Kidney (tissue), 14 donors: ENCODE measurements around the gene SDK1. TPM values are rescaled to one million over a fixed set of nuclear protein-coding genes. Genes with fewer than 3 reads are reported as not detected.

Experiments used
- DNase-seq, 5 donors: peaks; one replicate each; pipeline ENCODE4 v3.0.0-alpha.2; 2013 to 2020
- FAIRE-seq: peaks from 2 replicates; lab custom pipeline; 2012; peaks lifted over from hg19 to GRCh38; lab: Jason Lieb, UNC
- H3K27ac ChIP-seq, 2 donors: one replicate each; pipeline ENCODE4 v1.7.0; 2013; ENCODE audit warnings: low read depth in 2 of 2, low read length in 2 of 2, inconsistent platforms in 1 of 2
- H3K27me3 ChIP-seq: one replicate; pipeline ENCODE4 v1.7.1; 2013; ENCODE audit warnings: low read length, inconsistent platforms; ENCODE audit not compliant: control insufficient read depth, insufficient read depth
- H3K36me3 ChIP-seq, 3 donors: one replicate each; pipeline versions ENCODE4 v1.7.0 to v1.7.1; 2013; ENCODE audit warnings: low read length in 3 of 3, control low read depth in 1 of 3, inconsistent platforms in 1 of 3; ENCODE audit not compliant: insufficient read depth in 3 of 3, control insufficient read depth in 2 of 3
- H3K4me1 ChIP-seq, 3 donors: one replicate each; pipeline versions ENCODE4 v1.7.0 to v1.7.1; 2013; ENCODE audit warnings: low read length in 3 of 3, inconsistent platforms in 1 of 3, low read depth in 1 of 3; ENCODE audit not compliant: control insufficient read depth in 2 of 3, insufficient read depth in 2 of 3
- H3K4me3 ChIP-seq, 3 donors: one replicate each; pipeline versions ENCODE4 v1.7.0 to v1.8.1; 2013; ENCODE audit warnings: low read length in 3 of 3, control low read depth in 1 of 3, inconsistent platforms in 1 of 3
- H3K9ac ChIP-seq, 3 donors: one replicate each; pipeline versions ENCODE4 v1.7.0 to v1.7.1; 2013; ENCODE audit warnings: low read length in 3 of 3, control low read depth in 1 of 3, inconsistent platforms in 1 of 3
- H3K9me3 ChIP-seq, 3 donors: one replicate each; pipeline versions ENCODE4 v1.7.0 to v1.7.1; 2013; ENCODE audit warnings: low read length in 3 of 3, control low read depth in 1 of 3, inconsistent platforms in 1 of 3; ENCODE audit not compliant: control insufficient read depth in 2 of 3, insufficient read depth in 1 of 3
- intact Hi-C: fragments of 100-400 bp; cut with DNase I; formaldehyde crosslinking; loops from one replicate; pipeline ENCODE4 v1.11.1; 2022
- polyA plus RNA-seq: library from polyadenylated mRNA; stranded (reverse); fragments of 350-450 nt; fragmentation: Illumina TruSeq; extraction: RNeasy Lipid Tissue Mini Kit (QIAGEN cat#74804); gene quantifications from one replicate; pipeline ENCODE4 v1.2.3, GENCODE V29; 2014; ENCODE audit warnings: low read depth, low replicate concordance; ENCODE audit not compliant: insufficient read depth
- total RNA-seq: library from RNA; stranded (reverse); fragmentation: NEBNext Ultra II Directional; extraction: Animal tissue kit (Norgen Biotek cat#: 25700); gene quantifications from one replicate; pipeline ENCODE4 v1.2.1, GENCODE V29; 2021
- TF ChIP-seq, protein P1 (sequence below): IDR thresholded peaks from 3 replicates; pipeline ENCODE4 v1.5.1; 2012; ENCODE audit warnings: mild to moderate bottlenecking, moderate library complexity, borderline replicate concordance; ENCODE audit not compliant: insufficient read depth; ENCODE audit errors: extremely low read depth
- donor health status: control.
- donor health status: control.
- donor health status: control.
- donor health status: control.
- donor health status: control.
- donor health status: DM: yes; HTN: yes; CAD: no.
- donor health status: Normal renal cell carcinoma (clear cell type).

Gene SDK1
- total and polyA plus RNA-seq, 2 donors from 2014 or later: 2.0 to 38.3 TPM

DNA sequence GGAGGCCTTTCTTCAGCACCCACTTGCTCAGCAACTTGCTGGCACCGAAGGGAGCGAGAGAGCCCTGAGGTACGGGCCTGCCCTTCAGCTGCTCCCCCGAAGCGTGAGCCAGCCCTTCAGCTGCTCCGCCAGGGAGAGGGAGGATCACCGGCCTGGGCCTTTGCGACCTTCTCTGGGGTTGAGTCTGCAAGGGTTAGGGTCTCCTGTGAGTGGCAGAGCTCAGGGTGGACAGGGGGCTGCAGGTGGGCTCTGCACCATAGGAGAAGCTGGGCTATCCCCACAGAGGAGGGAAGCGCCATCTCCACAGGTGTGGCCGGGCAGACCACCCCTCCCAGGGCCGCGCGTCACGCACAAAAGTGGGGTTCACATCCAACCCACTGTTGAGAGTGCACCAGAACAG, 890.5 kb downstream of the SDK1 start:
- intact Hi-C loops: no loop called here
- no peak for FAIRE-seq
- no peaks in the 10 kb centered on the region for H3K9me3 ChIP-seq

DNA sequence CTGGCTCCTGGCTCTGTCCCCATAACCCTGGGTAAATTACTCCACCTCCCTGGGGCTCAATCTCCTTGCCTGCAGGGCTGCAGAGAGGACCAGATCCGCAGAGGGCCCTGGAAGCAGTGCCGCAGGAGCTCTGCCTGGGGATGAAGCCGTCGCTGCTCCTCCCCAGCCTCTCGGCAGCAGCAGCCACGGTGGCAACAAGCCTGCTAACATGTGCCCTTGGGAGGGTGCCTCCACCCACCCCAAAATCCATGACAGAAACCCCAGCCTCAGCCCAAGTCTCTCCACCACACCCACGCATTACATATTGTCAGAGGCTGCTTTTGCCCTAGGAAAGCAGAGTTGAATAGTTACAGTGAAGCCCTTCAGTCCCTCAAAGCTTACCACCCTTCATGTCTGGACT, 894.6 kb downstream of the SDK1 start:
- Histone ChIP-seq H3K27ac (no peak overlapping the region), H3K36me3 (no peaks in the 10 kb centered on the region), H3K4me3 (no peak overlapping the region), H3K9me3 (no peaks in the 10 kb centered on the region), H3K4me1 (no peaks in the 10 kb centered on the region), H3K27me3 (no peaks in the 10 kb centered on the region), H3K9ac (no peak overlapping the region)
- FAIRE-seq (no peak), DNase-seq (peak in 1 of 5 donors; percentile 60)
- intact Hi-C loops: no loop called here
- TF ChIP-seq, protein P1, sequence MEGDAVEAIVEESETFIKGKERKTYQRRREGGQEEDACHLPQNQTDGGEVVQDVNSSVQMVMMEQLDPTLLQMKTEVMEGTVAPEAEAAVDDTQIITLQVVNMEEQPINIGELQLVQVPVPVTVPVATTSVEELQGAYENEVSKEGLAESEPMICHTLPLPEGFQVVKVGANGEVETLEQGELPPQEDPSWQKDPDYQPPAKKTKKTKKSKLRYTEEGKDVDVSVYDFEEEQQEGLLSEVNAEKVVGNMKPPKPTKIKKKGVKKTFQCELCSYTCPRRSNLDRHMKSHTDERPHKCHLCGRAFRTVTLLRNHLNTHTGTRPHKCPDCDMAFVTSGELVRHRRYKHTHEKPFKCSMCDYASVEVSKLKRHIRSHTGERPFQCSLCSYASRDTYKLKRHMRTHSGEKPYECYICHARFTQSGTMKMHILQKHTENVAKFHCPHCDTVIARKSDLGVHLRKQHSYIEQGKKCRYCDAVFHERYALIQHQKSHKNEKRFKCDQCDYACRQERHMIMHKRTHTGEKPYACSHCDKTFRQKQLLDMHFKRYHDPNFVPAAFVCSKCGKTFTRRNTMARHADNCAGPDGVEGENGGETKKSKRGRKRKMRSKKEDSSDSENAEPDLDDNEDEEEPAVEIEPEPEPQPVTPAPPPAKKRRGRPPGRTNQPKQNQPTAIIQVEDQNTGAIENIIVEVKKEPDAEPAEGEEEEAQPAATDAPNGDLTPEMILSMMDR: no peak

More for the DNA sequence above, 890.5 kb downstream of the SDK1 start:
- H3K9ac ChIP-seq: no peak overlapping the region
- H3K36me3 ChIP-seq: no peaks in the 10 kb centered on the region
- peaks cover 0 to 6% (median 0%) of the 10 kb centered on the region in 3 donors for H3K4me1 ChIP-seq
- DNase-seq: peak in 1 of 5 donors; percentile 59
- no peaks in the 10 kb centered on the region for H3K27me3 ChIP-seq
- no peak overlapping the region for H3K27ac ChIP-seq
- TF ChIP-seq, protein P1: no peak
- no peak overlapping the region for H3K4me3 ChIP-seq

DNA sequence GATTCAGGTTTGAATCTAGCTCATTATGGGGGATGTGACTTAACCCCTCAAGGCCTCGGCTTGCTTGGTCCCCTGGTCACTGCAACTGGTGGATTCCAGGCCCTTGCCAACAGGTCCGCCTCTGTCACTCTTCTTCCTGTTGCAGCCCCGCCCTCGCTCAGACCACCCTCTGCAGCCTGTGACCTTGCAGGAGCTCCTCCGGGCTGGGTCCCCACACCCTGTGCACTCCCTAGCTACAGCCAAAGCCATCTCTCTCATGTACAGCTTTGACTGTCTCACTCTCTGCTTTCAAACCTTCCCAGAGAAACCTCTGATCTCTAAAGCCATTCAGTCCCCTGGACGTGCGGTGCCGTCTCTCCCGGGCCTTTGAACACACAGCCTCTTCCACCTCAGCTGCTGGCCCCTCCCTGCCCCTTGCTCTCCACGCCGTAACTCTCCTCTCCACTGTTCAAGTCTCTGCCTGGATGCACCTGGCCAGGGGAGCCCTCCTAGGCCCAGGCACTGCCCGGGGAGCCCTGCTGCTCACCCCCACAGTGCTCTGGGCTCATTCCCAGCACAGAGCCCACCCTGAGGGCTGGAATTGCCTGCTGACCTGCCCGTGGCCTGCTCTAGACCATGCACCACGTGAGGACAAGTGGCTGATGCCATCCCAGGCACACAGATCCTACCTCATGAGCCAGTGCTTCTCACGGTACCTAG, 895.2 kb downstream of the SDK1 start:
- DNase-seq: peak in 1 of 5 donors; percentile 38
- intact Hi-C loops: no loop called here
- no peak overlapping the region for H3K9ac ChIP-seq
- TF ChIP-seq, protein P1: no peak
- H3K4me3 ChIP-seq: no peak overlapping the region
- no peaks in the 10 kb centered on the region for H3K27me3 ChIP-seq
- no peaks in the 10 kb centered on the region for H3K9me3 ChIP-seq
- no peak overlapping the region for H3K27ac ChIP-seq
- no peak for FAIRE-seq
- no peaks in the 10 kb centered on the region for H3K4me1 ChIP-seq
- H3K36me3 ChIP-seq: no peaks in the 10 kb centered on the region
